CD4-positive, alpha-beta T cell treated with Interleukin-4 for 4 hours (primary cell): ENCODE data around the gene PRXL2C.
"Not testable (repeated sequence)": the region's sequence is repeated elsewhere in the genome, so short reads cannot be mapped to it uniquely, and the experiment has no call there.

Source experiments
- DNase-seq: peaks from one replicate; pipeline ENCODE4 v3.0.0-alpha.2; 2020

The PRXL2C gene

GRCh38 chr9:96655198-96655851 lies at the start of gene PRXL2C:
Gene PRXL2C (minus strand): TSS chr9:96655317. CDS start chr9:96655281, 36 bp downstream.
- DNase-seq, result peak; percentile 84

- DNase-seq, result not testable (repeated sequence)
Observed at GRCh38 chr9:96700721-96701375, 45.7 kb upstream of the PRXL2C start.

- DNase-seq, result no peak
Observed at GRCh38 chr9:96691326-96691725, 36.2 kb upstream of the PRXL2C start.

- DNase-seq, result no peak
Observed at GRCh38 chr9:96688745-96689464, 33.8 kb upstream of the PRXL2C start.

- DNase-seq, result no peak
Observed at GRCh38 chr9:96688187-96688586, 33.1 kb upstream of the PRXL2C start.

GRCh38 chr9:96686638-96687335 lies 31.7 kb upstream of the PRXL2C start:
- DNase-seq, result peak; percentile 74

- DNase-seq, result no peak
Observed at GRCh38 chr9:96680812-96681499, 25.8 kb upstream of the PRXL2C start.

- no peak for DNase-seq
Observed at GRCh38 chr9:96674906-96675538, 19.9 kb upstream of the PRXL2C start.

GRCh38 chr9:96673786-96674185 lies 18.7 kb upstream of the PRXL2C start:
- DNase-seq, result not testable (repeated sequence)

- DNase-seq, result no peak
Observed at GRCh38 chr9:96668868-96669534, 13.9 kb upstream of the PRXL2C start.

GRCh38 chr9:96667363-96667728 lies 12.2 kb upstream of the PRXL2C start:
- DNase-seq, result no peak

GRCh38 chr9:96666653-96667362 lies 11.7 kb upstream of the PRXL2C start:
- peak; percentile 42 for DNase-seq

- no peak for DNase-seq
Observed at GRCh38 chr9:96665789-96666188, 10.7 kb upstream of the PRXL2C start.

GRCh38 chr9:96663506-96664120 lies 8.5 kb upstream of the PRXL2C start:
- DNase-seq, result no peak

- DNase-seq, result no peak
Observed at GRCh38 chr9:96661711-96662110, 6.6 kb upstream of the PRXL2C start.

- DNase-seq, result no peak
Observed at GRCh38 chr9:96660692-96661248, 5.7 kb upstream of the PRXL2C start.

GRCh38 chr9:96654450-96655197 lies 493 bp downstream of the PRXL2C start:
- peak; percentile 91 for DNase-seq

- peak; percentile 30 for DNase-seq
Observed at GRCh38 chr9:96651626-96652025, 3.5 kb downstream of the PRXL2C start.

GRCh38 chr9:96649620-96650324 lies 5.3 kb downstream of the PRXL2C start:
- DNase-seq, result no peak
